Glutamatergic neuron (in vitro differentiated cells): ENCODE data around the gene LRGUK. TPM values are rescaled to one million over a fixed set of nuclear protein-coding genes. Genes with fewer than 3 reads are reported as not detected.

Source experiments
- DNase-seq: peaks from one replicate; pipeline ENCODE4 v3.0.0; 2022
- H3K27ac Mint-ChIP-seq: one replicate; pipeline ENCODE4 v1.8.0; 2020; ENCODE audit warnings: mild to moderate bottlenecking, mixed read lengths, inconsistent platforms; ENCODE audit not compliant: unreplicated experiment
- H3K27me3 Mint-ChIP-seq: one replicate; pipeline ENCODE4 v1.8.0; 2020; ENCODE audit warnings: mild to moderate bottlenecking, moderate library complexity, mixed read lengths, inconsistent platforms; ENCODE audit not compliant: unreplicated experiment
- H3K36me3 Mint-ChIP-seq: one replicate; pipeline ENCODE4 v1.8.0; 2020; ENCODE audit warnings: mild to moderate bottlenecking, mixed read lengths, inconsistent platforms; ENCODE audit not compliant: unreplicated experiment
- H3K4me1 Mint-ChIP-seq: one replicate; pipeline ENCODE4 v1.8.0; 2020; ENCODE audit warnings: mild to moderate bottlenecking, low read depth, mixed read lengths, inconsistent platforms; ENCODE audit not compliant: unreplicated experiment
- H3K4me3 Mint-ChIP-seq: one replicate; pipeline ENCODE4 v1.8.0; 2020; ENCODE audit warnings: mild to moderate bottlenecking, mixed read lengths, inconsistent platforms; ENCODE audit not compliant: unreplicated experiment
- H3K9me3 Mint-ChIP-seq: one replicate; pipeline ENCODE4 v1.8.0; 2020; ENCODE audit warnings: mild to moderate bottlenecking, moderate library complexity, mixed read lengths, inconsistent platforms; ENCODE audit not compliant: unreplicated experiment
- total RNA-seq: library from RNA; stranded (reverse); fragmentation: NEBNext Ultra II Directional; extraction: Animal tissue kit (Norgen Biotek cat#: 25700); gene quantifications from one replicate; pipeline ENCODE4 v1.2.1, GENCODE V29; 2021; ENCODE audit not compliant: unreplicated experiment
- TF ChIP-seq, protein P1 (sequence below): fragments of 200-600 bp; sonication (generic); IDR thresholded peaks from one replicate; pipeline ENCODE4 v1.5.0; 2021; ENCODE audit not compliant: partially characterized antibody, unreplicated experiment

The LRGUK gene
- total RNA-seq, 1 donor from 2014 or later, result 0.81 TPM

DNA sequence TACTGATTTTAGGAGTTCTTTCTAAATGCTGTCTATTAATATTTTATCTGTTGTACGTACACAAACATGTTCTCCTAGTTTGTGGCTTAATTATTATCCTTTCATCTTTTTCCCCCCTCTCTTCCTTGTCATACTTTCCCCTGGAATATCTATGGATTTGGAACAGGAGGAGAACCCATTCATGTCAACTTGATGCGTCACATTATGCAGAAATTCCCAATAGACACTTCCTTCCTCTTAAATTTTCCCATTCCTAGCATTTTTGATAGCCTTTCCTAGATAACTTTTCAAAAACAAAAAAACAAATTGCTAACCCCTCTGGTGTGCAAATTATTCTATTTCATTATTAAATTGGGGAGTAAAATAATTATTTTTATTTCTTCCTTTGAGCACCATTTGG is 153.4 kb downstream of the LRGUK start:
- peaks cover 6% of the 10 kb centered on the region for H3K27me3 Mint-ChIP-seq
- TF ChIP-seq, protein P1, sequence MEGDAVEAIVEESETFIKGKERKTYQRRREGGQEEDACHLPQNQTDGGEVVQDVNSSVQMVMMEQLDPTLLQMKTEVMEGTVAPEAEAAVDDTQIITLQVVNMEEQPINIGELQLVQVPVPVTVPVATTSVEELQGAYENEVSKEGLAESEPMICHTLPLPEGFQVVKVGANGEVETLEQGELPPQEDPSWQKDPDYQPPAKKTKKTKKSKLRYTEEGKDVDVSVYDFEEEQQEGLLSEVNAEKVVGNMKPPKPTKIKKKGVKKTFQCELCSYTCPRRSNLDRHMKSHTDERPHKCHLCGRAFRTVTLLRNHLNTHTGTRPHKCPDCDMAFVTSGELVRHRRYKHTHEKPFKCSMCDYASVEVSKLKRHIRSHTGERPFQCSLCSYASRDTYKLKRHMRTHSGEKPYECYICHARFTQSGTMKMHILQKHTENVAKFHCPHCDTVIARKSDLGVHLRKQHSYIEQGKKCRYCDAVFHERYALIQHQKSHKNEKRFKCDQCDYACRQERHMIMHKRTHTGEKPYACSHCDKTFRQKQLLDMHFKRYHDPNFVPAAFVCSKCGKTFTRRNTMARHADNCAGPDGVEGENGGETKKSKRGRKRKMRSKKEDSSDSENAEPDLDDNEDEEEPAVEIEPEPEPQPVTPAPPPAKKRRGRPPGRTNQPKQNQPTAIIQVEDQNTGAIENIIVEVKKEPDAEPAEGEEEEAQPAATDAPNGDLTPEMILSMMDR, result no peak
- no peak overlapping the region for H3K4me3 Mint-ChIP-seq
- no peaks in the 10 kb centered on the region for H3K36me3 Mint-ChIP-seq
- H3K4me1 Mint-ChIP-seq, result no peaks in the 10 kb centered on the region
- DNase-seq, result no peak
- no peaks in the 10 kb centered on the region for H3K9me3 Mint-ChIP-seq
- H3K27ac Mint-ChIP-seq, result no peak overlapping the region

GRCh38 chr7:134284011-134284410 is 156.9 kb downstream of the LRGUK start:
- Mint-ChIP-seq H3K4me1 (no peaks in the 10 kb centered on the region), H3K27me3 (peaks cover 6% of the 10 kb centered on the region), H3K4me3 (no peak overlapping the region), H3K36me3 (no peaks in the 10 kb centered on the region), H3K27ac (no peak overlapping the region), H3K9me3 (no peaks in the 10 kb centered on the region)
- TF ChIP-seq, protein P1, result no peak
- DNase-seq, result no peak

- Mint-ChIP-seq H3K4me1 (no peaks in the 10 kb centered on the region), H3K4me3 (no peak overlapping the region), H3K27ac (no peak overlapping the region), H3K9me3 (no peaks in the 10 kb centered on the region), H3K27me3 (peaks cover 6% of the 10 kb centered on the region), H3K36me3 (no peaks in the 10 kb centered on the region)
- TF ChIP-seq, protein P1, result no peak
- no peak for DNase-seq
Observed at GRCh38 chr7:134284952-134285351, 157.8 kb downstream of the LRGUK start.

GRCh38 chr7:134287916-134288659 is 160.9 kb downstream of the LRGUK start:
- H3K27ac Mint-ChIP-seq, result no peak overlapping the region

DNA sequence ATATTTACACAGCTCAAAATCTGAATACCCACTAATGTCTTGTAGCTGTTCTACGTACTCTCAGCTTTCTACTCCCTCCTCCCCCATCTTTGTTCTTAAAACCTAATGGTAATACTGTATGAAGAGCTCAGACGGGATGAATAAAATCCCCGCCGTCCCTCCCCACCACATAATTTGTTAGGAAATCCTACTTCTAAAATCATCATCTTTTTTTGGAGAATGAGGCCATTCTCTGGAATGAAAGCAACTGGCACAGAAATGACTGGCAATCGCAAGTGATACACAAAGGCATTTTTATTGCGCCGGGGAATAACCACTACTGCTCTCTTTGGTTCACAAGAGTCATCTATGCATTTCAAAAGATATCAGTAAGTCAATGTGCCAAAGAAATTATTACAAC is 162.3 kb downstream of the LRGUK start:
- no peak overlapping the region for H3K4me3 Mint-ChIP-seq
- H3K27ac Mint-ChIP-seq, result no peak overlapping the region
- H3K27me3 Mint-ChIP-seq, result no peaks in the 10 kb centered on the region
- peaks cover 2% of the 10 kb centered on the region for H3K36me3 Mint-ChIP-seq
- DNase-seq, result no peak
- no peaks in the 10 kb centered on the region for H3K4me1 Mint-ChIP-seq
- H3K9me3 Mint-ChIP-seq, result no peaks in the 10 kb centered on the region
- TF ChIP-seq, protein P1, result no peak

More at GRCh38 chr7:134287916-134288659, 160.9 kb downstream of the LRGUK start:
- no peak overlapping the region for H3K4me3 Mint-ChIP-seq
- H3K36me3 Mint-ChIP-seq, result no peaks in the 10 kb centered on the region
- peaks cover 6% of the 10 kb centered on the region for H3K27me3 Mint-ChIP-seq
- no peaks in the 10 kb centered on the region for H3K4me1 Mint-ChIP-seq
- no peak for DNase-seq
- TF ChIP-seq, protein P1, result no peak
- no peaks in the 10 kb centered on the region for H3K9me3 Mint-ChIP-seq
